ENCODE results near the gene CYP8B1. TPM values are rescaled to one million over a fixed set of nuclear protein-coding genes. Genes with fewer than 3 reads are reported as not detected.

CYP8B1 gene
- total RNA-seq, 1 experiment from 2014 or later, result not detected

GRCh38 chr3:42827654-42828053, 48.0 kb downstream of the CYP8B1 start:
- DNase-seq (ENCODE audit: unreplicated experiment), result no peak
- Mint-ChIP-seq H3K9me3 (ENCODE audit: unreplicated experiment) (no peaks in the 10 kb centered on the region), H3K4me3 (ENCODE audit: unreplicated experiment) (no peak overlapping the region), H3K4me1 (ENCODE audit: insufficient read depth, unreplicated experiment) (peaks cover 69% of the 10 kb centered on the region), H3K27me3 (ENCODE audit: insufficient read depth, unreplicated experiment) (no peaks in the 10 kb centered on the region), H3K36me3 (ENCODE audit: insufficient read depth, unreplicated experiment) (no peaks in the 10 kb centered on the region), H3K27ac (ENCODE audit: low read depth, unreplicated experiment) (no peak overlapping the region)
- intact Hi-C loops (cut with micrococcal nuclease), result no loop called here
- BruUV-seq (replicated peaks), result no TSS peak
- TF ChIP-seq, protein P1, sequence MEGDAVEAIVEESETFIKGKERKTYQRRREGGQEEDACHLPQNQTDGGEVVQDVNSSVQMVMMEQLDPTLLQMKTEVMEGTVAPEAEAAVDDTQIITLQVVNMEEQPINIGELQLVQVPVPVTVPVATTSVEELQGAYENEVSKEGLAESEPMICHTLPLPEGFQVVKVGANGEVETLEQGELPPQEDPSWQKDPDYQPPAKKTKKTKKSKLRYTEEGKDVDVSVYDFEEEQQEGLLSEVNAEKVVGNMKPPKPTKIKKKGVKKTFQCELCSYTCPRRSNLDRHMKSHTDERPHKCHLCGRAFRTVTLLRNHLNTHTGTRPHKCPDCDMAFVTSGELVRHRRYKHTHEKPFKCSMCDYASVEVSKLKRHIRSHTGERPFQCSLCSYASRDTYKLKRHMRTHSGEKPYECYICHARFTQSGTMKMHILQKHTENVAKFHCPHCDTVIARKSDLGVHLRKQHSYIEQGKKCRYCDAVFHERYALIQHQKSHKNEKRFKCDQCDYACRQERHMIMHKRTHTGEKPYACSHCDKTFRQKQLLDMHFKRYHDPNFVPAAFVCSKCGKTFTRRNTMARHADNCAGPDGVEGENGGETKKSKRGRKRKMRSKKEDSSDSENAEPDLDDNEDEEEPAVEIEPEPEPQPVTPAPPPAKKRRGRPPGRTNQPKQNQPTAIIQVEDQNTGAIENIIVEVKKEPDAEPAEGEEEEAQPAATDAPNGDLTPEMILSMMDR (IDR thresholded peaks at IDR 0.05; ENCODE audit: unreplicated experiment), result no peak
- ChIA-PET CTCF (interaction anchor here (0.6 to 0.8 kb wide), 2 partner anchors 45 to 48 kb away, joined by 3 to 7 read pairs; no protein-coding TSS in a partner anchor), POLR2A (interaction anchor here (0.8 to 1.1 kb wide), 2 partner anchors 24 to 48 kb away, joined by 5 to 10 read pairs; partner anchors contain the start of gene HIGD1A)

- Mint-ChIP-seq H3K36me3 (ENCODE audit: insufficient read depth, unreplicated experiment) (no peaks in the 10 kb centered on the region), H3K4me1 (ENCODE audit: insufficient read depth, unreplicated experiment) (peaks cover 72% of the 10 kb centered on the region), H3K4me3 (ENCODE audit: unreplicated experiment) (no peak overlapping the region), H3K27me3 (ENCODE audit: insufficient read depth, unreplicated experiment) (no peaks in the 10 kb centered on the region), H3K9me3 (ENCODE audit: unreplicated experiment) (no peaks in the 10 kb centered on the region), H3K27ac (ENCODE audit: low read depth, unreplicated experiment) (no peak overlapping the region)
- intact Hi-C loops (cut with micrococcal nuclease), result no loop called here
- DNase-seq (ENCODE audit: unreplicated experiment), result no peak
- CTCF ChIA-PET, result no interaction called here
- POLR2A ChIA-PET, result no interaction called here
- TF ChIP-seq, protein P1 (IDR thresholded peaks at IDR 0.05; ENCODE audit: unreplicated experiment), result no peak
- BruUV-seq (replicated peaks), result no TSS peak
Measured at GRCh38 chr3:42827023-42827422, 48.7 kb downstream of the CYP8B1 start.

GRCh38 chr3:42826141-42826540, 49.5 kb downstream of the CYP8B1 start:
- ChIA-PET POLR2A (interaction anchor here (0.7 kb wide), 1 partner anchor 42 kb away, joined by 4 read pairs; no protein-coding TSS in a partner anchor), CTCF (interaction anchor here (1.5 kb wide), 1 partner anchor 13 kb away, joined by 8 read pairs; no protein-coding TSS in a partner anchor)
- intact Hi-C loops (cut with micrococcal nuclease), result no loop called here
- BruUV-seq (replicated peaks), result no TSS peak
- Mint-ChIP-seq H3K4me1 (ENCODE audit: insufficient read depth, unreplicated experiment) (peaks cover 67% of the 10 kb centered on the region), H3K4me3 (ENCODE audit: unreplicated experiment) (no peak overlapping the region), H3K9me3 (ENCODE audit: unreplicated experiment) (no peaks in the 10 kb centered on the region), H3K27ac (ENCODE audit: low read depth, unreplicated experiment) (no peak overlapping the region), H3K27me3 (ENCODE audit: insufficient read depth, unreplicated experiment) (no peaks in the 10 kb centered on the region), H3K36me3 (ENCODE audit: insufficient read depth, unreplicated experiment) (no peaks in the 10 kb centered on the region)
- no peak for DNase-seq (ENCODE audit: unreplicated experiment)
- TF ChIP-seq, protein P1 (IDR thresholded peaks at IDR 0.05; ENCODE audit: unreplicated experiment), result no peak

DNA sequence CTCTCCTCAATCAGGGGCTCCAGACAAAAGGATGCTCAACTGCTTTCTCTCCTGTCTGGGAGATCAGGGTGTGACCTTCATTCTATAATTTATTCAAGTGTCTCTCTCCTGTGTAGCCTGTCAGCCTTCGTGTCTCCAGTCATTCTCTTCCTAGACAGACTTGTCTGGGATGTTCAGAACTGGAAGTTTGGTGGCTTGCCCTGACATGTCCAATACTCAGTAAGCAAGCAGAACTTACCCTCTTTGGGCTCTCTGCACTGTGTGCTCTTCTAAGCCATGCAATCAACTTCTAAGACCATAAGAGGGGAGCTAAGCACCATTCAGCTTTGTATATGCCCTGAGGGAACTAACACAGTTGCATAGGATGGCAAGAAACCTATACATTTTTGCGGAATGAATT, 52.3 kb downstream of the CYP8B1 start:
- no peaks in the 10 kb centered on the region for H3K36me3 Mint-ChIP-seq (ENCODE audit: insufficient read depth, unreplicated experiment)
- no peaks in the 10 kb centered on the region for H3K27me3 Mint-ChIP-seq (ENCODE audit: insufficient read depth, unreplicated experiment)
- POLR2A ChIA-PET, result interaction anchor here (5.4 to 7.8 kb wide), 2 partner anchors 17 to 44 kb away, joined by 30 to 104 read pairs; partner anchors contain the start of genes ACKR2 and HIGD1A
- H3K9me3 Mint-ChIP-seq (ENCODE audit: unreplicated experiment), result no peaks in the 10 kb centered on the region
- H3K27ac Mint-ChIP-seq (ENCODE audit: low read depth, unreplicated experiment), result peak overlapping the region; percentile 98
- intact Hi-C loops (cut with micrococcal nuclease), result no loop called here
- DNase-seq (ENCODE audit: unreplicated experiment), result peak; percentile 76
- H3K4me1 Mint-ChIP-seq (ENCODE audit: insufficient read depth, unreplicated experiment), result peaks cover 55% of the 10 kb centered on the region
- no TSS peak for BruUV-seq (replicated peaks)
- CTCF ChIA-PET, result interaction anchor here (0.6 to 2.5 kb wide), 3 partner anchors 43 to 70 kb away, joined by 3 to 10 read pairs (median 3); no protein-coding TSS in a partner anchor
- TF ChIP-seq, protein P1 (IDR thresholded peaks at IDR 0.05; ENCODE audit: unreplicated experiment), result no peak
- peak overlapping the region; percentile 15 for H3K4me3 Mint-ChIP-seq (ENCODE audit: unreplicated experiment)

Measured in MCF 10A (cell line).